ENCODE data around the gene UBTF.

Gene UBTF

GRCh38 chr17:44203731-44204440, 15.6 kb downstream of the UBTF start:
- peak; percentile 67 for TF ChIP-seq CTCF (IDR thresholded peaks at IDR 0.05; ENCODE audit: extremely low read depth, insufficient read depth, missing control alignments)
- peak; percentile 74 for DNase-seq (ENCODE audit: low spot score)
- in situ Hi-C loops (cut with MboI; ENCODE audit: low pct_unique_long_range_greater_than_20kb, low sequenced_read_pairs, unreplicated experiment), result loop anchor here (5.0 to 25.0 kb wide), 2 partner anchors 123 to 308 kb away; partner anchors contain the start of gene GPATCH8

- no peak for TF ChIP-seq CTCF (IDR thresholded peaks at IDR 0.05; ENCODE audit: extremely low read depth, insufficient read depth, missing control alignments)
- no peak for DNase-seq (ENCODE audit: low spot score)
- in situ Hi-C loops (cut with MboI; ENCODE audit: low pct_unique_long_range_greater_than_20kb, low sequenced_read_pairs, unreplicated experiment), result loop anchor here (5.0 to 25.0 kb wide), 2 partner anchors 125 to 310 kb away; partner anchors contain the start of gene GPATCH8
These were observed 16.7 kb downstream of the UBTF start for GRCh38 chr17:44202756-44203155.

- no peak for TF ChIP-seq CTCF (IDR thresholded peaks at IDR 0.05; ENCODE audit: extremely low read depth, insufficient read depth, missing control alignments)
These were observed 18.9 kb downstream of the UBTF start for GRCh38 chr17:44200478-44201155.

GRCh38 chr17:44199553-44200477, 19.7 kb downstream of the UBTF start, which contains the start of gene ATXN7L3:
ATXN7L3 (minus strand) TSS chr17:44199884; CDS start chr17:44198070, 1,814 bp downstream.
- TF ChIP-seq CTCF (IDR thresholded peaks at IDR 0.05; ENCODE audit: extremely low read depth, insufficient read depth, missing control alignments), result no peak
- in situ Hi-C loops (cut with MboI; ENCODE audit: low pct_unique_long_range_greater_than_20kb, low sequenced_read_pairs, unreplicated experiment), result loop anchor here (5.0 to 25.0 kb wide), 2 partner anchors 127 to 312 kb away; partner anchors contain the start of gene GPATCH8
- DNase-seq (ENCODE audit: low spot score), result peak; percentile 100

More at GRCh38 chr17:44200478-44201155, 18.9 kb downstream of the UBTF start:
- in situ Hi-C loops (cut with MboI; ENCODE audit: low pct_unique_long_range_greater_than_20kb, low sequenced_read_pairs, unreplicated experiment), result loop anchor here (5.0 to 25.0 kb wide), 2 partner anchors 127 to 312 kb away; partner anchors contain the start of gene GPATCH8
- no peak for DNase-seq (ENCODE audit: low spot score)

- no peak for TF ChIP-seq CTCF (IDR thresholded peaks at IDR 0.05; ENCODE audit: extremely low read depth, insufficient read depth, missing control alignments)
- in situ Hi-C loops (cut with MboI; ENCODE audit: low pct_unique_long_range_greater_than_20kb, low sequenced_read_pairs, unreplicated experiment), result no loop called here
- DNase-seq (ENCODE audit: low spot score), result peak; percentile 95
These were observed 20.5 kb downstream of the UBTF start for GRCh38 chr17:44198721-44199552.
